ENCODE measurements around the gene ZNF135.

The ZNF135 gene

DNA sequence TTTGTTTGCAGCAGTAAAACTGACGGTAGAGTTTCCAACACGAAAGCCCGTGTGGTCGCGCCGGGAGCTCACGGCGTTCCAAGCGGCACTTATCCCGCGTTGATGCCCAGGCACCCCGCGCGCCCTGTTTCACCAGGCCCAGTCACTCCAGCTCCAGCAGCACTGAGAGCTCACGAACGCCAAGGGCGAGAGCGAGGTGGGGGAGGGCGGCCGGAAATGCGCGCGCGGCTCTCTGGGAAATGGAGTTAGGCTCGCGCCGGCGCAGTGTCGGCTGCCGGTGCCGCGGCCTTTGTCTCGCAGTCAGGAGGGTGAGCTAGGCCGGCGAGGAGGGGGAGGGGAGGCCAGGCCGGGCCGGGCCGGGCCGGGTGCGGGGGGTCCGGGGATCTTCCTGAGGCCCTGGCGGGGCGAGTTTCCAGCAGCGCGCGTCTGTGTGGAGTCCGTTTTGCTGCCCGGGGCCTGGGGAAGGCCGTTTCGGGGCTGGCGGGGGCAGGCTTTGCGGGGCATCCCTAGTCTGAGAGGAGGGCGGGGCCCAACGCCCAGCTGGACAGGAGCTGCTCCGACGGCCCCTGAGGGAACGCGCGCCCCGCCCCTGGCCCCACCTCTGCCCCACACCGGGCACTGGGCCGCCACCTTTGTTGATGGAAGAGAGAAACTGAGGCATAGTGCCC lies at the start of gene ZNF135:
Gene ZNF135, plus strand, starts transcription at position 280 of the 668 bp plus-strand sequence. CDS start 721 bp downstream, outside the sequence.
- peak; percentile 94 for DNase-seq
- Histone ChIP-seq H3K9me3 (ENCODE audit: severe bottlenecking) (peaks cover 5% of the 10 kb centered on the region), H3K4me3 (ENCODE audit: low read depth, low read length) (peak within 1 kb of the TSS; percentile 44), H3K27me3 (ENCODE audit: insufficient read depth, low read depth, severe bottlenecking) (no peaks in the 10 kb centered on the region), H3K27ac (peak within 1 kb of the TSS; percentile 98), H3K36me3 (peaks cover 18% of the 10 kb centered on the region)
- TF ChIP-seq, protein P1, sequence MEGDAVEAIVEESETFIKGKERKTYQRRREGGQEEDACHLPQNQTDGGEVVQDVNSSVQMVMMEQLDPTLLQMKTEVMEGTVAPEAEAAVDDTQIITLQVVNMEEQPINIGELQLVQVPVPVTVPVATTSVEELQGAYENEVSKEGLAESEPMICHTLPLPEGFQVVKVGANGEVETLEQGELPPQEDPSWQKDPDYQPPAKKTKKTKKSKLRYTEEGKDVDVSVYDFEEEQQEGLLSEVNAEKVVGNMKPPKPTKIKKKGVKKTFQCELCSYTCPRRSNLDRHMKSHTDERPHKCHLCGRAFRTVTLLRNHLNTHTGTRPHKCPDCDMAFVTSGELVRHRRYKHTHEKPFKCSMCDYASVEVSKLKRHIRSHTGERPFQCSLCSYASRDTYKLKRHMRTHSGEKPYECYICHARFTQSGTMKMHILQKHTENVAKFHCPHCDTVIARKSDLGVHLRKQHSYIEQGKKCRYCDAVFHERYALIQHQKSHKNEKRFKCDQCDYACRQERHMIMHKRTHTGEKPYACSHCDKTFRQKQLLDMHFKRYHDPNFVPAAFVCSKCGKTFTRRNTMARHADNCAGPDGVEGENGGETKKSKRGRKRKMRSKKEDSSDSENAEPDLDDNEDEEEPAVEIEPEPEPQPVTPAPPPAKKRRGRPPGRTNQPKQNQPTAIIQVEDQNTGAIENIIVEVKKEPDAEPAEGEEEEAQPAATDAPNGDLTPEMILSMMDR (IDR thresholded peaks at IDR 0.05; ENCODE audit: low read depth, low read length): no peak

DNA sequence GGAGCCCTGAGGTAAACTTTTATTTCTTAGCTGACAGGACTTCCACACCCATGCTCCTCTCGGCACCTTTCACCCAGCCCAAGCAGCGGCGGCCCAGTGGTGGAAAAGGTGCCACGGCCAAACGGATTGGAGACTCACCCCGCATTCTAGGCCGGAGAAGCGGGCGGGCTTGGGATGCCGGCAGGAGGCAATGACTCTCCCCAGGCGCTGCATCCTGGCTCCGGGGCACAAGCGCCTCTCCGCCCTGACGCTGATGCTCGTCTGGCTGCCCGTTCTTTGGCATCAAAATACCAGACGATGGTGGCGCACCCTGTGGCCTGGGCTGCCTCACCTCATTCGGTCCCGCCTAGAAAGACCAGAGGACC lies 49.8 kb upstream of the ZNF135 start:
- H3K9me3 ChIP-seq (ENCODE audit: severe bottlenecking): no peaks in the 10 kb centered on the region
- H3K27ac ChIP-seq: peak overlapping the region; percentile 90
- no peaks in the 10 kb centered on the region for H3K27me3 ChIP-seq (ENCODE audit: insufficient read depth, low read depth, severe bottlenecking)
- DNase-seq: no peak
- TF ChIP-seq, protein P1 (IDR thresholded peaks at IDR 0.05; ENCODE audit: low read depth, low read length): no peak
- peaks cover 33% of the 10 kb centered on the region for H3K36me3 ChIP-seq
- H3K4me3 ChIP-seq (ENCODE audit: low read depth, low read length): peak overlapping the region; percentile 85

DNA sequence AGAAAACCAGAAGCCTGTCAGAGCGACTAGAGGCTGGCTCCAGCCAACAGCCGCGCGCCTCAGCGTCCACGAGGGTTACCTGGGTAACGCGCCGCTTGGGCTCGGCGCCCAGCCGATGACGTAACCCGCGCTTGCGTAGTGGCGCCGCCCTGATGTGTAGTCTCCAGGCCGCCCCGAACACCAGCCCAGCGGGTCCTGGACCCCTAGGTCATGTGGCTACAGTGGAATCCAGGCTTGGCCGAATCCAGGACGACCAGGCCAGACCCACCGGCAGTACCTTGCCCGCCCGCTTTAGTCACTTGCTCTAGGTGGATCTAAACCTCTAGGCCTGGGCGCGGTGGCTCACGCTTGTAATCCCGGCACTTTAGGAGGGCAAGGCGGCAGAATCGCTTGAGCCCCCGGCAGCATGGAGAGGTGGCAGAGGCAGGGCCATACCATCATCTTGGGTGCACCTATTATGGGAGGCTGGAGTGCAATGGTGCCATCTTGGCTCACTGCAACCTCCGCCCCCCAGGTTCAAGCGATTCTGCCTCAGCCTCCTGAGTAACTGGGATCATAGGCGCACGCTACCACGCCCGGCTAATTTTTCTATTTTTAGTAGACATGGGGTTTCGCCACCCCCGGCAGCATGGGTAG lies 49.3 kb upstream of the ZNF135 start:
- Histone ChIP-seq H3K36me3 (peaks cover 28% of the 10 kb centered on the region), H3K27ac (peak overlapping the region; percentile 90), H3K4me3 (ENCODE audit: low read depth, low read length) (peak overlapping the region; percentile 85), H3K9me3 (ENCODE audit: severe bottlenecking) (no peaks in the 10 kb centered on the region), H3K27me3 (ENCODE audit: insufficient read depth, low read depth, severe bottlenecking) (no peaks in the 10 kb centered on the region)
- DNase-seq: peak; percentile 95
- TF ChIP-seq, protein P1 (IDR thresholded peaks at IDR 0.05; ENCODE audit: low read depth, low read length): no peak

DNA sequence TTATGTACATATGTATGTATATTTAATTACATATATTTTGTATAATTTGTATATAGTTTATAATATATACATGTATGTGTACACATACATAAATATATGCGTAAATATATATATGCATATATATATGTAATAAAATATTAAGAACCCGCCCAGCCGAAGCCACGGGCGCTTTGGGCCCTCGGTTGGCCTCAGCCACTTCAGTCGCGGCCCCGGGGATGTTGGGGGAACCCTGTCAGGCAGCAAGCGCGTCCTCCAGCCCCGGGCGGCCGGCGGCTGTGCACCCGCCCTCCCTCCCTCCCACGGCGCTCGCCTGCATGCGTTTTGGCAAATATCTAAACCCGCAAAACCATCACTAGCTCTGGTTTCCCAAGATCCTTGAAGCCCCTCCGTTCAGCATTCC lies 48.6 kb upstream of the ZNF135 start:
- Histone ChIP-seq H3K4me3 (ENCODE audit: low read depth, low read length) (peak overlapping the region; percentile 85), H3K27ac (peak overlapping the region; percentile 90; the same call in 1 of the 2 replicates), H3K27me3 (ENCODE audit: insufficient read depth, low read depth, severe bottlenecking) (no peaks in the 10 kb centered on the region), H3K36me3 (peaks cover 21% of the 10 kb centered on the region), H3K9me3 (ENCODE audit: severe bottlenecking) (no peaks in the 10 kb centered on the region)
- TF ChIP-seq, protein P1 (IDR thresholded peaks at IDR 0.05; ENCODE audit: low read depth, low read length): no peak
- no peak for DNase-seq

DNA sequence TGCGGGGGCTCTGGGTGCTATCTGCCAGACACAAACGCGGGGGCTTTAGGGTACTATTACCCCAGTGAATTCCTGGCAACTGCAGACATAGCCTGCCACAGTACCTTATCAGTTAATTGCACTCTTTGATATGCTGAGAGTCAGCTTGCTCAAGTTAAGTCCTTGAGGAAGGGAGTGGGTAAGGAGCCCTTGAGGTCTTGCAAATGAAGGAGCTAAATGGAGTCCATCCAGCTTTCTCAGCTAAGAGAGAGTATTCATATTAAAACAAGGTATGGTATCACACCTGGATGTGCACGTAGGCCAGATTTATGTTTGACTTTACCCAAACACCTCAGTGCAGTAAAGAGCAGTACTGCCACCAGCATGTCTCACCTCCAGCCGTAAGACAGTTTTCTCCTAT lies 44.9 kb upstream of the ZNF135 start:
- TF ChIP-seq, protein P1 (IDR thresholded peaks at IDR 0.05; ENCODE audit: low read depth, low read length): no peak
- Histone ChIP-seq H3K27me3 (ENCODE audit: insufficient read depth, low read depth, severe bottlenecking) (no peaks in the 10 kb centered on the region), H3K36me3 (no peaks in the 10 kb centered on the region), H3K4me3 (ENCODE audit: low read depth, low read length) (no peak overlapping the region), H3K27ac (no peak overlapping the region), H3K9me3 (ENCODE audit: severe bottlenecking) (no peaks in the 10 kb centered on the region)
- DNase-seq: no peak
